GM12873 (cell line): ENCODE measurements around the gene JMJD8.

Source experiments
- CTCF ChIP-seq: IDR thresholded peaks from 2 replicates; pipeline ENCODE4 v1.5.1; 2012; ENCODE audit warnings: low read depth, mild to moderate bottlenecking, moderate library complexity, low read length, control low read depth; ENCODE audit not compliant: insufficient read depth; ENCODE audit errors: missing control alignments

JMJD8 gene

GRCh38 chr16:668519-669171 lies 15.5 kb downstream of the JMJD8 start:
- TF ChIP-seq CTCF, result no peak

- peak; percentile 83 for TF ChIP-seq CTCF
Measured at GRCh38 chr16:667780-668518, 16.2 kb downstream of the JMJD8 start, which contains the start of gene RHOT2. Gene RHOT2 (plus strand): TSS chr16:668132. CDS start chr16:668200, 68 bp downstream.

GRCh38 chr16:667113-667779 lies 16.9 kb downstream of the JMJD8 start:
- TF ChIP-seq CTCF, result no peak

- TF ChIP-seq CTCF, result no peak
Measured at GRCh38 chr16:666572-666971, 17.6 kb downstream of the JMJD8 start.

GRCh38 chr16:662597-662996 lies 21.5 kb downstream of the JMJD8 start:
- TF ChIP-seq CTCF, result no peak

- TF ChIP-seq CTCF, result no peak
Measured at GRCh38 chr16:662095-662494, 22.0 kb downstream of the JMJD8 start.

- no peak for TF ChIP-seq CTCF
Measured at GRCh38 chr16:661184-661821, 22.8 kb downstream of the JMJD8 start.
